ENCODE data around the gene CLPTM1L.

CLPTM1L gene

GRCh38 chr5:1325870-1326531 is 18.9 kb downstream of the CLPTM1L start:
- no peak for DNase-seq

- no peak for DNase-seq
Observed at GRCh38 chr5:1325191-1325741, 19.6 kb downstream of the CLPTM1L start.

GRCh38 chr5:1324719-1325190 is 20.1 kb downstream of the CLPTM1L start:
- no peak for DNase-seq

- DNase-seq = no peak
Observed at GRCh38 chr5:1324301-1324700, 20.6 kb downstream of the CLPTM1L start.

- no peak for DNase-seq
Observed at GRCh38 chr5:1323803-1324173, 21.1 kb downstream of the CLPTM1L start.

GRCh38 chr5:1322955-1323802 is 21.7 kb downstream of the CLPTM1L start:
- DNase-seq = no peak

GRCh38 chr5:1322036-1322900 is 22.6 kb downstream of the CLPTM1L start:
- DNase-seq = no peak

- DNase-seq = no peak
Observed at GRCh38 chr5:1321576-1321975, 23.3 kb downstream of the CLPTM1L start.

- DNase-seq = no peak
Observed at GRCh38 chr5:1320436-1321344, 24.2 kb downstream of the CLPTM1L start.

GRCh38 chr5:1319436-1320256 is 25.3 kb downstream of the CLPTM1L start:
- no peak for DNase-seq

GRCh38 chr5:1318659-1319251 is 26.1 kb downstream of the CLPTM1L start:
- no peak for DNase-seq

GRCh38 chr5:1317921-1318565 is 26.9 kb downstream of the CLPTM1L start:
- no peak for DNase-seq

GRCh38 chr5:1316588-1317340 is 28.1 kb downstream of the CLPTM1L start:
- no peak for DNase-seq

- DNase-seq = peak; percentile 11
Observed at GRCh38 chr5:1315709-1316587, 29.0 kb downstream of the CLPTM1L start.

- DNase-seq = no peak
Observed at GRCh38 chr5:1315018-1315708, 29.7 kb downstream of the CLPTM1L start.

- DNase-seq = no peak
Observed at GRCh38 chr5:1314564-1314982, 30.3 kb downstream of the CLPTM1L start.

Data from NCI-H2227 treated with DMSO at 0.1 percent for 48 hours (cell line).